HG02840 (cell line): Measurements from ENCODE around the gene ARHGAP19.
A peak's percentile ranks its signal among the peaks of the same experiment; 100 is the strongest.

ENCODE experiments used
- ATAC-seq: cut with Tn5 transposase; IDR thresholded peaks from one replicate; pipeline ENCODE4 v1.9.1; 2021; ENCODE audit warnings: mild to moderate bottlenecking, moderate library complexity, moderate number of reproducible peaks; ENCODE audit not compliant: unreplicated experiment, low FRiP score

The ARHGAP19 gene, protein sequence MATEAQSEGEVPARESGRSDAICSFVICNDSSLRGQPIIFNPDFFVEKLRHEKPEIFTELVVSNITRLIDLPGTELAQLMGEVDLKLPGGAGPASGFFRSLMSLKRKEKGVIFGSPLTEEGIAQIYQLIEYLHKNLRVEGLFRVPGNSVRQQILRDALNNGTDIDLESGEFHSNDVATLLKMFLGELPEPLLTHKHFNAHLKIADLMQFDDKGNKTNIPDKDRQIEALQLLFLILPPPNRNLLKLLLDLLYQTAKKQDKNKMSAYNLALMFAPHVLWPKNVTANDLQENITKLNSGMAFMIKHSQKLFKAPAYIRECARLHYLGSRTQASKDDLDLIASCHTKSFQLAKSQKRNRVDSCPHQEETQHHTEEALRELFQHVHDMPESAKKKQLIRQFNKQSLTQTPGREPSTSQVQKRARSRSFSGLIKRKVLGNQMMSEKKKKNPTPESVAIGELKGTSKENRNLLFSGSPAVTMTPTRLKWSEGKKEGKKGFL

DNA sequence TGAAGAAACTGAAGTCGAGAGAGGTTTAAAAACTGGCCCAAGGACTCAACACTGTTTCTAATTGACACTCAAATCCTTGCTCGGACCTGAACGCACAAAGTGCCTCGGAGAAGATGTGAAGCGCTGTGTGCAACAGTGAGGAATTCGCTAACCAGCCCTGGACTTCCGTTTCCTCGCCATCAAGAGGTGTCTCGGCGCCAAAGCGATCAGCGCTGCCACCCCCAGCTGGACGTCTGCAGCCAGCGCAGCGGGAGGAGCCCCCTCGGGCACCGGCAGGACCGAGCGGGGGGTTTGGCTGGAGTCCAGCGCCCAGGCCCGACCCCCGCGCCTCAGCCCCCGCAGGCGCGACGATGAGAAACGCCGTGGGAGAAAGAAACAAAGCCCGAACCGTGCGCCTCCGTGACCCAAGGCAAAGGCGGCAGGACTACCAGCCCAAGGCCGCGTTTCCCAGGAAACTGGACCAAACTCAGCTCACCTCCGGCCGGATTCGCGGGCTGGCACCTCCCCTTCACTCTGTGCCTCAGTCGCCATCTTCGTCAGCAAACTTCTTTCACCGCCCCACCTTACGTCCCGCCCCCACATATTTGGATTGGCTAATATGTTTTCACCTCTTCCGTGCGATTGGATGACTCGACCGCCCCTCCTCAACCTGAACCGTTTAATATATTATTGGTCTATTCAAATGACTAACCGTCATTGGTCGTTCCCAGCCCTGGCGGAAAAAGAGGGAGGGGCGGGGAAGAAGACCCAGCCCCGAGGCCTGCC is at the start of gene ARHGAP19:
TSS of gene ARHGAP19 (minus strand) at position 541 of the 765 bp plus-strand sequence. CDS start at position 531, 10 bp downstream.
- ATAC-seq, result peak; percentile 99

DNA sequence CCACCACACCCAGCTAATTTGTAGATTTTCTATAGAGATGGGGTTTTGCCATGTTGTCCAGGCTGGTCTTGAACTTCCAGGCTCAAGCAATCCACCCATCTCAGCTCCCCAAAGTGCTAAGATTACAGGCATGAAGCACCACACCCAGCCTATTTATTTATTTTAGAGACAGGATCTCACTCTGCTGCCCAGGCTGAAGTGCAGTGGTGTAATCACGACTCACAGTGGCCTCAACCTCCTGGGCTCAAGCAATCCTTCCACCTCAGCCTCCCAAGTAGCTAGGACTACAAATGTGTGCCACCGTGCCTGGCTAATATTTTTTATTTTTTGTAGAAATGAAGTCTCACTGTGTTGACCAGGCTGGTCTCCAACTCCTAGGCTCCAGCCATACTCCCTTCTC is 49.0 kb upstream of the ARHGAP19 start:
- ATAC-seq, result no peak

DNA sequence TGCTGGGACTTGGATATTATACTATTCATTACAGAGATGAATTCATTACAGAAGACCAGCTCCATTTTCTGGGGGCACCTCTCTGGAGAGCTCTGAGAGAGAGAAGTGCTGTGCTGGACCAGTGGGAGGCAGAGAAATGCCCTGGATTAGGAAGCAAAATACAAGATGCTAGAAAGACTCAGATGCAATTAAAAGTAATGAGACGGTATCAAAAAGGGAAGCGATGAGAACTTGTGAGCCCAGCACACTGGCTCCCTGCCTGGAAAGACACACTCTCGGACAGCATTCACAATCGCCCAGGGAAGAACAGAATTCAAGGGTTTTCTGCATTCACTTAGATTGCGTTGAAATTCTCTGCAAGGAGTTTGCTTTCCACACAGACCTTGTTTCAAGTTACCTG is 45.6 kb upstream of the ARHGAP19 start:
- ATAC-seq, result no peak

DNA sequence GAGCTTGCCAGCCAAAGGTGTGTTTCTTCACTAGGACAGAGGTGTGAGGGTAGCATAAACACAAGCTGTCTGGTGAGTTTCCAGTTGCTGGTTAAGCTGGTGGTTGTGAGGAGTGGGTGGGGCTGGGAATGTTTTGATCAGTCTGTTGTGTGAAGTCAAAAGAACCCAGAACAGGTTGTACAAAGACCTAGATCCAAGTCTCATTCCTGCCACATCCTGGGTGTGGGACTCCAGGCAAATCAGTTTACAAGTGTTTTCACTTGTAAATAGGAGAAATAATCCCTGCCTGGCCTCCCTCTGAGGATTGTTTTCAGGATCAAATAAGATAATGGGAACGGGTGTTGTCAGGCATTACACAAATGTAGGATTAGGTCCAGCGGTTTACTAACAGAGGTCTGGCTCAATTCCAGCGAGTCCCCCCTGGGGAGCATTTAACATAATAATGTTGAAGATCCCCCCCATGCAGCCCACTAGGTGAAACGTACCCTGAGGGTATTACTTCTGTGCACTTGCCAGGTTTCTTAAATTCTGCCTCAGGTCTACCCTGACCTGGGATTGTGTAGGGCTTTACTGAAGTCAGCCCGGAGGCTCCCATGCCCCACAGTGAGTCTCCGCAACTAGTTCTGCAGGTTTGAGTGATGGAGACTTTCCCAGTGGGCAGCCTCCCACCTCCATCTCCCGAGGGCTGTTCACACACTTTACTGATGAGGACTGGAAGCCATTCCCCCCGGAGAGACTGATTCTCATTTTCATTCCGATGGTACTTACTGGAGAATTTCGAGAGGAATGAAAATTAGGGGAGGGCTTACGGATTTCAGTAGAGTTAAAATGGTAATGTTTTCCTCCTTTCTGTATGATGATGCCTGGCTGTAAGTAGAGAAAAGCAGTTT is 44.8 kb upstream of the ARHGAP19 start:
- no peak for ATAC-seq

DNA sequence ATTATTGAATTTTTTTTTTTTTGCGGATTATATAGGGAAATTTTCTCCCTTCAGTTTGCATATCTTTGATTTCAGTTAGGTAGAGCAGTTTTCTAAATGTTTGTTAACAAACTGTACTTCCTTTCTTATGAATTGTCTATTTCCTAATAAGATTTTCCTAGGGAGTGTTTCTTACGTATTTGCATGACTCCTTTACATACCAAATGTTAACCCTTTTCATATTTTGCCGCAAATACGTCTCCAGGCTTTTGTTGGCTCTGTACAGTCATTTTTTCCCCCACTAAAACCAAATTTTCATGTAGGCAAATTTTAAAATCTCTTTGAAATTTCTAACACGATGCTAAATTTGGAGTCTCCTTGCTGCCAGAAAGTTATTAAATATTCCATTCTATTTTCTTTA is 44.0 kb upstream of the ARHGAP19 start:
- no peak for ATAC-seq

DNA sequence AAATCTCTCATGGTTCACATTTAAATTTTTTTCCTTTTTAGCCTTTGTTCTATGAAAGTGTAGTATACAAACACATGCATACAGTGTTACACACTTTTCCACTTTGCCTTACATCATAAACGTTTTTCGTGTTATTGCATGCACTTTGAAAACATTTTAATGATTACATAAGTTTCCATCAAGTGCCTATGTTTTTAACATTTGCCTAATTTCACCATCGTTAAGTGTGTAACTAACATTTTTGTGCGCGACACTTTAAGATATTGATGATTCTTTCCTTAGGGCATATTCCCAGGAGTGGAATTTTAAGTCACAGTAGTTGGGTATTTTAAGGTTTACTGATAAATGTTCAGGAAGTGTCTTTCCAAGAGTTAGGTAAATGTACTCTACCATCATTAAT is 43.6 kb upstream of the ARHGAP19 start:
- ATAC-seq, result no peak

DNA sequence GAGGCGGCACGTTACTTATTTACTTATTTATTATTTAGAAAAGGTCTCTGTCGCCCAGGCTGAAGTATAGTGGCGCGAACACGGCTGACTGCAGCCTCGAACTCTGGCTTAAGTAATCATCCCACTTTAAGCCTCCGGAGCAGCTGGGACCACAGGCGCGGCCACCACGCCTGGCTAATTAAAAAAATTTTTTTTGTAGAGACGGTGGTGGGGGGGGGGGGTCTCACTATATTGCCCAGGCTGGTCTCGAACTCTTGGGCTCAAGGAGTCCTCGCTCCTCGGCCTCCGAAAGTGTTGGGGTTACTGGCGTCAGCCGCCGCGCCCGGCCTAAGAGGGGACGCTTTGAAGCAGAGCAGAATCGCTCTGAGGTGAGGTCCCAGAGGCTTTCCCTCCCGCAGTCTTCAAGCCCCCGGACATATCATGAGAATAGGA is 42.8 kb upstream of the ARHGAP19 start:
- ATAC-seq, result no peak

DNA sequence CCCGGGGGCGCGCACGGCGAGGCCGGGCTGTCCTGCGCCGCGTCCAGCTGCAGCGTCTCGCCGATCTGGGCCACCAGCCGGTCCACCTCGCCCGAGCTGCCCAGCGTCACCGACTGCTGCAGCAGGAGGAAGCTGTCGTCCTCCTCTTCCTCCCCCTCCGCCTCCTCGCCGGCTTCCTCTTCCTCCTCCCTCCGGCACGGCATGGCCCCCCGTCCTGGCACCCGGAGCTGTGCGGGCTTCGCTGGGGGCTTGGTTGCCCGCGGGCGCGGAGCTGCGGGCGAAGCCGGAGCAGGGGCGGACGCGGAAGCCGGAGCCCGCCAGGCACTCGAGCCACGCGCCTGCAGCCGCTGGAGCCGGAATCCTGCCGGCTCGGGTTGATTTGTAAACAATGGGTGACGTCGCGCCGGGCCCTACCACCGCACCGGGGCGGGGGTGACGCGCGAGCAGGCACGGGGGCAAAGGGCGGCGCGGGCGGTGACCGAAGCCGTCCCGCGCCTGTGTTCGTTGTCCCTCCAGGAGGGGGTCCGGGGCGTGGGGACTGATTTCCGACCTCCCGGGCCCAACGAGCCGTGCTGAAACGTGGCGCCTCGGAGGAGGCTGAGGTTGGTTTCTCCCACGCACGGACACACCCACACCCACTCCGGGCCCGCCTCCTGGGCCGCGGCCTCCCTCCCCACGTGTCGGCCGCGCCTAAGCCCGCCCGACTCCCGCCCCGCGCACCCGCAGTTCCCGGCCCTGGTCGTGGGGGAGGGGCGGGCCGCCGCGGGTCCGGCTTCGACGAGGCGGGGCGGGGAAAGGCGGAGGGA is 42.1 kb upstream of the ARHGAP19 start, which contains the start of gene FRAT2:
TSS of gene FRAT2 (minus strand) at position 360 of the 806 bp plus-strand sequence. CDS start at position 203, 157 bp downstream.
- ATAC-seq, result peak; percentile 82

DNA sequence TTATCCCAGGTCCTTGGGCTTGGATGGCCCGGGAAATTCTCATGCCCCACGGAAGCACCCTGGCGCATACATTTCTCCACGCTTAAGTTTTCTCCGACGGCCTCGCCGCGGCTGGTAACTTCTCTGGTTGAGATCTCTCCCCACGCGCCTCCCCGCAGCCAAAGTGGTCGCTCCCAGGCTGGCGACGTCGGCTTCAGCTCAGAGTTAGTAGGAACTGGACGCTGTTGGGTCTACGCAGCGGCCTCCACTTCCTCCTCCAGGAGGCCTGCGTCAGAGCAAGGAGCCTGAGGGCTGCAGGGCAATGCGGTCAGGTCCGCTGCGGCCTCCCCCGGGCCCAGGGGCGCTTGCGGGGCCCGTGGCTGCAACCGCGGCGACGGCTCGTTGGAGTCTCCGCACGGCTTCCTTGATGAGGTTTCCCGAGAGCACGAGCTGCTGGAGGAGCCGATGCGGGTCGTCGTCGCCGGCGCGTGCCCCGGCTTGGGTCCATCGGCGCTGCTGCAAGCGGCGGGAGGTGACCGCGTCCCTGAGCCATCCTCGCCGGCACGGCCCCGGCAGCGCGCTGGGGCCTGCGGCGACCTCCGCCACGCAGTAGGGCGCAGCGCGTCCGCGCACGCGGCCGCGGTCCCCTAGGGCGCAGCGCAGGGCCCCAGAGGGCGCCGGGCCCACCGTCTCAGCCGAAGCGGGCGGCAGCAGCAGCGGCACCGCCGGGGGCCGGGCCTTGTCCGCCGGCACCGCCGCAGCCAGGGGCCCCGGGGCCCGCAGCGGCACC is 41.3 kb upstream of the ARHGAP19 start:
- peak; percentile 17 for ATAC-seq

DNA sequence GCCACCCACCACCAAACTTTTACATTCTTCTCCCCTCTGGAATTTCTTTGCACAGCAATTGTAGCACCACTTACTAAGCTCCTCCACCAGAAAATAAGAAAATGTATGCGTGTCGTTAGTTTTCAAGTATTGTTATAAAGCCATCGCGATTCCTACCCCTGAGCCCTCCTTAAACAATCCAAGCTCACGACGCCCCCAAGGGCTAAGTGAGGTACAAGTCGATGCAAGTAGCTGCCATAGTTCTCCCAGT is 40.8 kb upstream of the ARHGAP19 start:
- ATAC-seq, result no peak

DNA sequence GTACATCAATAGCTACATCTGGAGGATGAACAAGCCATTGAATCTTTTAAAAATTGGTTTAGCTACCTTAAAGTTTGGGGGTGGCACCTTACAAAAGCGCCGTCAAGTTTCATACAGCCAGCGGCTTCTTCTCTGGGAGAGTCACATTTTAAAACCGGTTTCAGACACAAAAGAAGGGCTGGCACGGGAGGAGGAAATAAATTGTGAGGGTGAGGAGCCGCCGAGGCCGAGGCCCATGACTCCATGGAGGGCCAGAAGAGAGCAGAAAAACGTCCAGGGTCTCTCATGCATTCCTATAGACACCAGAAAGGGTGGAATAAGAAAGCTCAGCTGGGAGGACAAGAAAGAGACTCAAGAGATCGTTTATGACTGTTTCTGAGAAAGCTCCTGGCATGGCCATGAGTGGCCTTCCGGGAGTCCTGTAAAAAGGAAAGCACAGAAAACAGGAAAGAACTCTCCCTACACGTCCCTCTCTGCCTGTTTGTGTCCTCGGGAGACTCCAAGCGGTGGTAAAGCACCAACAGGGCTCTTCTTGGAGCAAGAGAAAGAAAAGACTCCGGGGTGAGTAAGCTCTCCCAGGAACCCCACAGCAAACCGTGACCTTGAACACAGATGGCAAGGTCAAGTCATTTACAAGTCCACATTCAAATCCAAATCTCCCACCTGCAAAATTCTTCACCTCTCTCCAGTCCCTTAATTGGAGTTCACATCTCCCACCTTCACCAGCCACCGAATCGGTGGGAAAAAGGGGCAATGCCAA is 40.3 kb upstream of the ARHGAP19 start:
- ATAC-seq, result no peak

DNA sequence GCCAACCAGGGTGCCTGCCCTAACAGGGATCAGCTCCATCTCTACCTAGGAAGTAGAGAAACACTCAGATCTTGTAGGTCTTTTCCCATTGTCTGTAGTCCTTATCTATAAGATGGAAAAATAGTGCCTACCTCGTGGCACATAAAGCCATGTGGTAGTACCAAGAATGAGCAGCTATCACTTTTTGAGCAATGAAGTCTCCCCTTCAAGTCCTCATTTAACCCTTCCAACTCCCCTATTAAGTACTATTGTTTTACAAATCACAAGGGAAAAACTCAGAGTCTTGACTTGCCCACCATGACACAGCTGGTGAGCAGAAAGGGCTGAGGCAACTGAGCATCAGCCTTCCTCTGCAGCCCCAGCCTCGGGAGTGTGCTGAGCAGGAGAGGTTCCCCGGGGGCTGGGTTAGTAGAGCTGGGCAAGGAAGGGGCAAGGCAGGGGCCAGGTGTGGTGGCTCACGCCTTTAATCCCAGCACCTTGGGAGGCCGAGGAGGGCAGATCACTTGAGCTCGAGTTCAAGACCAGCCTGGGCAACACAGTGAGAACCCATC is 38.8 kb upstream of the ARHGAP19 start:
- ATAC-seq, result no peak

DNA sequence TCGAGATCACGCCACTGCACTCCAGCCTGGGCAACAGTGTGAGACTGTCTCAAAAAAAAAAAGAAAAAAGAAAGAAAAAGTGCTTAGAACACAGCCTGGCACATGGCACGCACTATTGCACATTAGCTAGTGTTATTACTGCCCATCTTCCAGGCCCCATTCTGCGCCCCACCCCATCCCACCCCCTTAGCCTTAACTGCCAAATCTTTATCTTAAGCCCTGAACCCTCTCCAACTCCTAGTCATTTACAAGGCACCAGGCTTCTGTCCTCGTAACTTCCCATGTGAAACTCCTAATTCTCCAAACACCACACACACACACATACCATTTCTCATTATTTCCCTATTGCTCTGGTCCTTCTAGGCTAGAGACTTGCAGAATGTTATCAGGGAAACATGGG is 37.3 kb upstream of the ARHGAP19 start:
- ATAC-seq, result no peak

DNA sequence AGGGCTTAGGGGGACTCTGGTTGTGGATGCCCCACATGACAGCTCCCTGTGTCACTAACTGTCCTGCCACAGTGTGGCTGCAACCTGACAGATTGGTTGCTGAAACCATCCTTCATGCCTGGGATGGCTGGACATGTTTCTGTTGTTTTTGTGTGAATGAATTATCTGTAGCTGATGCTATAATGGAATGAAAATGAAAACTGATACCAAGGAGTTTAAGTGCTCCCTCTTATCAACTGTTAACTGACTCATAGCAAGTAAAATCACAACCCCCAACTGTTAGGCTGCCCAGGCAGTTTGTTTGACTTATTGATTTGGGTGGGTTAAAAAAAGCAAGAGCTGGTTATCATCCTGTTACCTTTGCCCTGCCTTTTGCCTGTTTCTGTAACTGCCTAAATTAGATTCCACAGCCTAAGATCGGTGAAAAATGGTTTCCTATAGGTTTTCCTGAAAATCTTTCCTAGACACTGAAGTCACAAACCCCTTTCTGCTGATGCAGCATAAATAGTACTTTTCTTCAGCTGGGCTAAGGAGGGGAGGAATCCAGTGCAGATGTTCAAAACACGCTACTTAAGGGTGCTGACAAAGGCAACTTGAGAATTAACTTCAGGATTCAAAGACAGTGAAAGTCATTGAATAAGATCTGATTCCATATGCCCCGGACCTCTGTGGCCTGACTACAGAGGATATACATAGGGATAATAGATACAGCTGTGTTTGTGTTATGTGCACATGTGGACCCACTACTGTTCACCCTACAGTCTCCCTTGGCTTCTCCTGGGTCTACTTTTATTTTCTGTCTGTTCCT is 36.4 kb upstream of the ARHGAP19 start:
- ATAC-seq, result no peak

DNA sequence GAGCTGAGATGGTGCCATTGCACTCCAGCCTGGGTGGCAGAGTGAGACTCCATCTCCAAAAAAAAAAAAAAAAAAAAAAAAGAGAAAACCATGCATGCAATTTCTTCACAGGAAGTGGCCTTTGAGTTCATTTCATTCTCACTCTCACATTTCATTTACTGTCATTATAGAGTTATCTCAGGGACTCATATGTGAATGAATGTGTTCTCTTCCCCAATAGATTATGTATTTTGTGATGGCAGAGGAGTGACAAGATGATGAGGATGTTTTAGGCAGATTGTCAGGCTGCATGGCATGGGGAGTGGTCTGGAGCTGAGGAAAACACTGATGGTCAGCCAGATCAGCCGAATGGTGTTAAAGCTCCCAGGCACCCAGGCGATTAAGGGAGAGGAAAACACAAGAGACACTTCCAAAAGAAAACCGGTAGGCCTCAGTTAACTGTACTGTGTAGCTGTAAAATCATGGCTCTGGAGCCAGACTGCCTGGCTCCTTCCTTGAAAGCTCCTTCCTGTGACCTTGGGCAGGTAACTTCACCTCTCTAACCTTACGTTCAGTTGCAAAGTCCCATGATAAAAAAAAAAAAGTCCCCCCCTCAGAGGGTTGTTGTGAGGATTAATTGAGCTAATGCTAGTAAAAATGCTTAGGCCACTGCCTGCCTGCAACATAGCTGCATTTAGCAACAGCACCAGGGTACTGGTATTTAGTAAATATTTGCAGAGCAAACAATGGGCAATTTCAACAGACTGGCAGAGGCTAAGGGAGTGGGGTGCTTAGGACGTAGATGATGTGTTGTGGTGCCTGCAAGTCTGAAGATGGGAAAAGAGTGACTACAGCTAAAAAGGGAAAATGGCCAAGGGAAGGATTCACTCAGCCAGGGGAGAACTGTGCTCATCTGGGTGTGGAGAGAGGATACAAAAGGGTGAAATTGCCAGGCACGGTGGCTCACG is 35.2 kb upstream of the ARHGAP19 start:
- no peak for ATAC-seq

DNA sequence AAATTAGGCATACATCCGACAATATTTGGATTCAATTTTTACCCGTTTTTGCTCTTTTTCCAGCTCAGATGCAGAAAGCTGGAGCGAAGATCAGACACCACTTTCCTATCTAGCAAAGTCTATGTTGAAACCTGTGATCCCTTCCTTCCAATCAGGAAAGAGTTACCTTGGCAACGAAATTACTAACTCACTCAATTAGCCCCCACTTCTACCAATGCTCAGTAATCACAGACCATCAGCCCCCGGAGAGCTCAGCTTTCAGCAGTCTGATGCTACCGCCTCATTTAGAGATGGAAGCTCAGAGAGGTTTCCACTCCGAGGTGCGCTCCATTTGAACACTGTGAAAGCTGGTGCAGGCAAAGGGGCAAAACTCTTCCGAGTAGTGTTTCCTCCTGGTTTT is 33.3 kb upstream of the ARHGAP19 start:
- ATAC-seq, result no peak
